22Rv1 (cell line): ENCODE measurements around the gene ARHGEF17.

Experiments used
- CTCF ChIP-seq: fragments of 450-650 bp; IDR thresholded peaks from 2 replicates; pipeline ENCODE4 v1.5.1; 2017; ENCODE audit warnings: mild to moderate bottlenecking
- ZFX ChIP-seq: fragments of 450-650 bp; IDR thresholded peaks from 2 replicates; pipeline ENCODE4 v1.6.1; 2017; ENCODE audit warnings: antibody characterized with exemption, borderline replicate concordance

- no peak for TF ChIP-seq CTCF
- TF ChIP-seq ZFX = no peak
Measured at GRCh38 chr11:73338279-73338678, 30.2 kb downstream of the ARHGEF17 start.
